NB4 (cell line): ENCODE data around the gene C6orf15.

ENCODE experiments used
- CTCF ChIP-seq: IDR thresholded peaks from one replicate; pipeline ENCODE4 v1.5.1; 2012; ENCODE audit warnings: low read depth, low read length
- MAX ChIP-seq: IDR thresholded peaks from 2 replicates; pipeline ENCODE4 v1.6.1; 2011; ENCODE audit warnings: low read depth, low read length
- MYC ChIP-seq: IDR thresholded peaks from 2 replicates; pipeline ENCODE4 v1.6.1; 2011; ENCODE audit warnings: low read depth, low read length

GRCh38 chr6:31149827-31150447 lies 37.6 kb upstream of the C6orf15 start:
- no peak for TF ChIP-seq MAX
- no peak for TF ChIP-seq MYC
- no peak for TF ChIP-seq CTCF
